ENCODE data around the gene TXNDC16. TPM values are rescaled to one million over a fixed set of nuclear protein-coding genes. Genes with fewer than 3 reads are reported as not detected.

Gene TXNDC16
- total RNA-seq, 2 experiments from 2014 or later: 21.6 to 26.5 TPM

DNA sequence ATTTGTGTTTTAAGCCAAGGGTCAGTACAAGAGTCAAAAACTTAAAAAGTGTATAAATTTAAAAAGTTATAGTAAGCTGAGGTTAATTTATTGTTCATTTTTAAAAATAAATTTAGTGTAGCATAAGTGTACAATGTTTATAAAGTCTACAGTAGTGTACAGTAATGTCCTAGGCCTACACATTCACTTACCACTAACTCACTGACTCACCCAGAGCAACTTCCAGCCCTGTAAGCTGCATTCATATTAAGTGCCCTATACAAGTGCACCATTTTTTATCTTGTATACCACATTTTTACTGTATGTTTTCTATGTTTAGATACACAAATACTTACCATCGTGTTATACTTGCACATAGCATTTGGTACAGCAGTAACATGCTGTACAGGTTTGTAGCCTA, 38.0 kb upstream of the TXNDC16 start:
- Histone ChIP-seq H2AFZ (ENCODE audit: low read length) (no peak overlapping the region), H3K4me2 (ENCODE audit: low read length) (no peak overlapping the region), H3K79me2 (ENCODE audit: insufficient read depth, low read depth, low read length) (no peaks in the 10 kb centered on the region), H3K4me1 (ENCODE audit: insufficient read depth, low read length, poor library complexity, severe bottlenecking) (no peaks in the 10 kb centered on the region), H3K9me2 (ENCODE audit: insufficient read depth, low read length) (no peaks in the 10 kb centered on the region), H3K27ac (ENCODE audit: low read depth, low read length, poor library complexity, severe bottlenecking) (no peak overlapping the region), H3K36me3 (ENCODE audit: insufficient read depth, low read length) (no peaks in the 10 kb centered on the region), H4K20me1 (ENCODE audit: insufficient read depth, low read length) (no peaks in the 10 kb centered on the region), H3K9me3 (ENCODE audit: low read length) (no peaks in the 10 kb centered on the region), H3K4me3 (ENCODE audit: low read depth, low read length, poor library complexity, severe bottlenecking) (no peak overlapping the region)
- no peak for DNase-seq (ENCODE audit: low spot score)
- CTCF ChIA-PET (ENCODE audit: unreplicated experiment): no interaction called here
- TF ChIP-seq EZH2phosphoT487 (IDR thresholded peaks at IDR 0.05; ENCODE audit: borderline replicate concordance, low read depth, low read length): no peak
- TF ChIP-seq, protein P1, sequence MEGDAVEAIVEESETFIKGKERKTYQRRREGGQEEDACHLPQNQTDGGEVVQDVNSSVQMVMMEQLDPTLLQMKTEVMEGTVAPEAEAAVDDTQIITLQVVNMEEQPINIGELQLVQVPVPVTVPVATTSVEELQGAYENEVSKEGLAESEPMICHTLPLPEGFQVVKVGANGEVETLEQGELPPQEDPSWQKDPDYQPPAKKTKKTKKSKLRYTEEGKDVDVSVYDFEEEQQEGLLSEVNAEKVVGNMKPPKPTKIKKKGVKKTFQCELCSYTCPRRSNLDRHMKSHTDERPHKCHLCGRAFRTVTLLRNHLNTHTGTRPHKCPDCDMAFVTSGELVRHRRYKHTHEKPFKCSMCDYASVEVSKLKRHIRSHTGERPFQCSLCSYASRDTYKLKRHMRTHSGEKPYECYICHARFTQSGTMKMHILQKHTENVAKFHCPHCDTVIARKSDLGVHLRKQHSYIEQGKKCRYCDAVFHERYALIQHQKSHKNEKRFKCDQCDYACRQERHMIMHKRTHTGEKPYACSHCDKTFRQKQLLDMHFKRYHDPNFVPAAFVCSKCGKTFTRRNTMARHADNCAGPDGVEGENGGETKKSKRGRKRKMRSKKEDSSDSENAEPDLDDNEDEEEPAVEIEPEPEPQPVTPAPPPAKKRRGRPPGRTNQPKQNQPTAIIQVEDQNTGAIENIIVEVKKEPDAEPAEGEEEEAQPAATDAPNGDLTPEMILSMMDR (conservative IDR thresholded peaks at IDR 0.05; ENCODE audit: low read length): no peak
- POLR2A ChIA-PET: interaction anchor here (0.6 to 1.0 kb wide), 2 partner anchors 18 to 512 kb away, joined by 3 read pairs; no protein-coding TSS in a partner anchor
- intact Hi-C loops (cut with micrococcal nuclease; ENCODE audit: unreplicated experiment): no loop called here
- BruUV-seq (replicated peaks): no TSS peak

DNA sequence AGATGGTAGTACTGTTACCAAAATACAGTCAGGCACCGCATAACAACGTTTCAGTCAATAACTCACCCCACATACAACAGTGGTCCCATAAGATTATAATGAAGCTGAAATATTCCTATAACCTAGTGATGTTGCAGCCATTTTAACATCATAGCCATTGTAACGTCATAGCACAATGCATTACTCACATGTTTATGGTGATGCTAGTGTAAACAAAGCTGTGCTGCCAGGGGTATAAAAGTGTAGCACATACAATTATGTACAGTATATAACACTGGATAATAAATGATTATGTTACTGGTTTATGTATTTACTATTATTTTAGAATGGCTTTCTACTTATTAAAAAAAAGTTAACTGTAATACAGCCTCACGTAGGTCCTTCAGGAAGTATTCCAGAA, 37.3 kb upstream of the TXNDC16 start:
- no peak for TF ChIP-seq EZH2phosphoT487 (IDR thresholded peaks at IDR 0.05; ENCODE audit: borderline replicate concordance, low read depth, low read length)
- TF ChIP-seq, protein P1 (conservative IDR thresholded peaks at IDR 0.05; ENCODE audit: low read length): no peak
- no peaks in the 10 kb centered on the region for H3K9me2 ChIP-seq (ENCODE audit: insufficient read depth, low read length)
- BruUV-seq (replicated peaks): no TSS peak
- POLR2A ChIA-PET: interaction anchor here (0.6 to 1.0 kb wide), 2 partner anchors 17 to 513 kb away, joined by 3 read pairs; no protein-coding TSS in a partner anchor
- H3K36me3 ChIP-seq (ENCODE audit: insufficient read depth, low read length): no peaks in the 10 kb centered on the region
- H4K20me1 ChIP-seq (ENCODE audit: insufficient read depth, low read length): no peaks in the 10 kb centered on the region
- H2AFZ ChIP-seq (ENCODE audit: low read length): no peak overlapping the region
- H3K9me3 ChIP-seq (ENCODE audit: low read length): no peaks in the 10 kb centered on the region
- intact Hi-C loops (cut with micrococcal nuclease; ENCODE audit: unreplicated experiment): no loop called here
- H3K4me3 ChIP-seq (ENCODE audit: low read depth, low read length, poor library complexity, severe bottlenecking): no peak overlapping the region
- no peaks in the 10 kb centered on the region for H3K4me1 ChIP-seq (ENCODE audit: insufficient read depth, low read length, poor library complexity, severe bottlenecking)
- H3K27ac ChIP-seq (ENCODE audit: low read depth, low read length, poor library complexity, severe bottlenecking): no peak overlapping the region
- DNase-seq (ENCODE audit: low spot score): no peak
- H3K4me2 ChIP-seq (ENCODE audit: low read length): no peak overlapping the region
- CTCF ChIA-PET (ENCODE audit: unreplicated experiment): no interaction called here
- no peaks in the 10 kb centered on the region for H3K79me2 ChIP-seq (ENCODE audit: insufficient read depth, low read depth, low read length)

DNA sequence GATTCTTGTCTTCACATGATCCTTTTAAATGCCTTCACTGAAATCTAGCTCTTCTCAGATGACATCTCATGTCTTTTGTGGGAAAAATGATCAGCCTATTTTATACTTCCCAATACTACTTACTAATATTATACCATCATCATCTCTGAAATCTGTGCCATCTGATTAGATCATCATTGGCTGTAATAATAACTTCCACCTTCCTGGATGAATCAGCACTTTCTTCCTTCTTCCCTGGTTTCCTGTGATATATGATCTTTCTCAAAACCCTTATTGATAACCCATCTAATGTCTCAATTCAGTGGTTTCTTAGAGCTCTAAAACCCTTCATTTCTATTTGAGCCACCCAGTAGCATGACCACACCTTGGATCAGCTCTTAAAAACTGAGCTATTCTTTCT, 31.2 kb upstream of the TXNDC16 start:
- Histone ChIP-seq H3K36me3 (ENCODE audit: insufficient read depth, low read length) (no peaks in the 10 kb centered on the region), H3K4me3 (ENCODE audit: low read depth, low read length, poor library complexity, severe bottlenecking) (no peak overlapping the region), H3K79me2 (ENCODE audit: insufficient read depth, low read depth, low read length) (no peaks in the 10 kb centered on the region), H4K20me1 (ENCODE audit: insufficient read depth, low read length) (no peaks in the 10 kb centered on the region), H3K27ac (ENCODE audit: low read depth, low read length, poor library complexity, severe bottlenecking) (no peak overlapping the region), H3K4me2 (ENCODE audit: low read length) (no peak overlapping the region), H3K9me2 (ENCODE audit: insufficient read depth, low read length) (no peaks in the 10 kb centered on the region), H2AFZ (ENCODE audit: low read length) (no peak overlapping the region), H3K4me1 (ENCODE audit: insufficient read depth, low read length, poor library complexity, severe bottlenecking) (no peaks in the 10 kb centered on the region), H3K9me3 (ENCODE audit: low read length) (no peaks in the 10 kb centered on the region)
- BruUV-seq (replicated peaks): no TSS peak
- DNase-seq (ENCODE audit: low spot score): no peak
- ChIA-PET POLR2A (interaction anchor here (1.0 to 1.1 kb wide), 2 partner anchors 22 to 29 kb away, joined by 3 read pairs; no protein-coding TSS in a partner anchor), CTCF (ENCODE audit: unreplicated experiment) (no interaction called here)
- TF ChIP-seq, protein P1 (conservative IDR thresholded peaks at IDR 0.05; ENCODE audit: low read length): no peak
- no peak for TF ChIP-seq EZH2phosphoT487 (IDR thresholded peaks at IDR 0.05; ENCODE audit: borderline replicate concordance, low read depth, low read length)
- intact Hi-C loops (cut with micrococcal nuclease; ENCODE audit: unreplicated experiment): no loop called here

Data from OCI-LY7 (cell line).